ENCODE data around the gene KLHL9. TPM values are rescaled to one million over a fixed set of nuclear protein-coding genes. Genes with fewer than 3 reads are reported as not detected.

KLHL9 gene
- total RNA-seq, 1 donor from 2014 or later, result 24.5 TPM

GRCh38 chr9:21289848-21290247, 45.4 kb downstream of the KLHL9 start:
- no peaks in the 10 kb centered on the region for H3K36me3 ChIP-seq (ENCODE audit: control insufficient read depth in 3 of 3, insufficient read depth in 3 of 3, low read length in 3 of 3)
- no peak overlapping the region for H3K4me3 ChIP-seq (ENCODE audit: low read length in 3 of 3)
- no peaks in the 10 kb centered on the region for H3K27me3 ChIP-seq (ENCODE audit: control insufficient read depth in 3 of 3, insufficient read depth in 3 of 3, low read length in 3 of 3)
- no peak overlapping the region for H3K27ac ChIP-seq (ENCODE audit: low read depth, low read length)
- H3K4me1 ChIP-seq (ENCODE audit: control insufficient read depth in 3 of 3, insufficient read depth in 3 of 3, low read length in 3 of 3), result no peaks in the 10 kb centered on the region
- no peak overlapping the region for H3K9ac ChIP-seq (ENCODE audit: low read depth in 1 of 3, low read length in 3 of 3)
- H3K9me3 ChIP-seq (ENCODE audit: control insufficient read depth in 3 of 3, low read length in 3 of 3), result no peaks in the 10 kb centered on the region

GRCh38 chr9:21287280-21287679, 47.9 kb downstream of the KLHL9 start:
- Histone ChIP-seq H3K4me1 (ENCODE audit: control insufficient read depth in 3 of 3, insufficient read depth in 3 of 3, low read length in 3 of 3) (no peaks in the 10 kb centered on the region), H3K36me3 (ENCODE audit: control insufficient read depth in 3 of 3, insufficient read depth in 3 of 3, low read length in 3 of 3) (no peaks in the 10 kb centered on the region), H3K9me3 (ENCODE audit: control insufficient read depth in 3 of 3, low read length in 3 of 3) (no peaks in the 10 kb centered on the region), H3K27me3 (ENCODE audit: control insufficient read depth in 3 of 3, insufficient read depth in 3 of 3, low read length in 3 of 3) (no peaks in the 10 kb centered on the region), H3K9ac (ENCODE audit: low read depth in 1 of 3, low read length in 3 of 3) (no peak overlapping the region), H3K27ac (ENCODE audit: low read depth, low read length) (no peak overlapping the region), H3K4me3 (ENCODE audit: low read length in 3 of 3) (no peak overlapping the region)

GRCh38 chr9:21286659-21287058, 48.5 kb downstream of the KLHL9 start:
- Histone ChIP-seq H3K27ac (ENCODE audit: low read depth, low read length) (no peak overlapping the region), H3K36me3 (ENCODE audit: control insufficient read depth in 3 of 3, insufficient read depth in 3 of 3, low read length in 3 of 3) (no peaks in the 10 kb centered on the region), H3K9ac (ENCODE audit: low read depth in 1 of 3, low read length in 3 of 3) (no peak overlapping the region), H3K4me3 (ENCODE audit: low read length in 3 of 3) (no peak overlapping the region), H3K27me3 (ENCODE audit: control insufficient read depth in 3 of 3, insufficient read depth in 3 of 3, low read length in 3 of 3) (no peaks in the 10 kb centered on the region), H3K9me3 (ENCODE audit: control insufficient read depth in 3 of 3, low read length in 3 of 3) (no peaks in the 10 kb centered on the region), H3K4me1 (ENCODE audit: control insufficient read depth in 3 of 3, insufficient read depth in 3 of 3, low read length in 3 of 3) (no peaks in the 10 kb centered on the region)

GRCh38 chr9:21286099-21286498, 49.1 kb downstream of the KLHL9 start:
- Histone ChIP-seq H3K9me3 (ENCODE audit: control insufficient read depth in 3 of 3, low read length in 3 of 3) (no peaks in the 10 kb centered on the region), H3K4me3 (ENCODE audit: low read length in 3 of 3) (no peak overlapping the region), H3K4me1 (ENCODE audit: control insufficient read depth in 3 of 3, insufficient read depth in 3 of 3, low read length in 3 of 3) (no peaks in the 10 kb centered on the region), H3K9ac (ENCODE audit: low read depth in 1 of 3, low read length in 3 of 3) (no peak overlapping the region), H3K27me3 (ENCODE audit: control insufficient read depth in 3 of 3, insufficient read depth in 3 of 3, low read length in 3 of 3) (no peaks in the 10 kb centered on the region), H3K36me3 (ENCODE audit: control insufficient read depth in 3 of 3, insufficient read depth in 3 of 3, low read length in 3 of 3) (no peaks in the 10 kb centered on the region), H3K27ac (ENCODE audit: low read depth, low read length) (no peak overlapping the region)

GRCh38 chr9:21281275-21281674, 53.9 kb downstream of the KLHL9 start:
- Histone ChIP-seq H3K4me3 (ENCODE audit: low read length in 3 of 3) (no peak overlapping the region), H3K9me3 (ENCODE audit: control insufficient read depth in 3 of 3, low read length in 3 of 3) (no peaks in the 10 kb centered on the region), H3K27ac (ENCODE audit: low read depth, low read length) (no peak overlapping the region), H3K27me3 (ENCODE audit: control insufficient read depth in 3 of 3, insufficient read depth in 3 of 3, low read length in 3 of 3) (no peaks in the 10 kb centered on the region), H3K36me3 (ENCODE audit: control insufficient read depth in 3 of 3, insufficient read depth in 3 of 3, low read length in 3 of 3) (no peaks in the 10 kb centered on the region), H3K4me1 (ENCODE audit: control insufficient read depth in 3 of 3, insufficient read depth in 3 of 3, low read length in 3 of 3) (no peaks in the 10 kb centered on the region), H3K9ac (ENCODE audit: low read depth in 1 of 3, low read length in 3 of 3) (no peak overlapping the region)

Other genes with a start within 250 kb of the KLHL9 start
- not detected for gene IFNW1, start 193.6 kb downstream of the KLHL9 start, total RNA-seq
- not detected for gene IFNA21, start 168.7 kb downstream of the KLHL9 start, total RNA-seq
- gene IFNA4, start 147.8 kb downstream of the KLHL9 start, total RNA-seq, result not detected
- not detected for gene IFNA7, start 133.2 kb downstream of the KLHL9 start, total RNA-seq
- gene IFNA10, start 128.3 kb downstream of the KLHL9 start, total RNA-seq, result not detected
- not detected for gene IFNA16, start 118.1 kb downstream of the KLHL9 start, total RNA-seq
- gene IFNA17, start 107.2 kb downstream of the KLHL9 start, total RNA-seq, result not detected
- gene IFNA14, start 95.4 kb downstream of the KLHL9 start, total RNA-seq, result not detected
- gene IFNA5, start 30.1 kb downstream of the KLHL9 start, total RNA-seq, result not detected
- gene IFNA6, start 15.5 kb upstream of the KLHL9 start, total RNA-seq, result not detected
- gene IFNA13, start 32.7 kb upstream of the KLHL9 start, total RNA-seq, result 0.52 TPM
- gene IFNA2, start 50.0 kb upstream of the KLHL9 start, total RNA-seq, result not detected
- gene IFNA8, start 73.7 kb upstream of the KLHL9 start, total RNA-seq, result not detected
- not detected for gene IFNA1, start 105.0 kb upstream of the KLHL9 start, total RNA-seq
- gene IFNE, start 146.9 kb upstream of the KLHL9 start, total RNA-seq, result not detected